Activated CD8-positive, alpha-beta memory T cell treated with anti-CD3 and anti-CD28 coated beads for 36 hours (primary cell): ENCODE data around the gene GSG1L. TPM values are rescaled to one million over a fixed set of nuclear protein-coding genes. Genes with fewer than 3 reads are reported as not detected.
"Not testable (repeated sequence)": the region's sequence is repeated elsewhere in the genome, so short reads cannot be mapped to it uniquely, and the experiment has no call there.

Experiments
- CTCF ChIA-PET: fragments of 350-600 bp; sonication (Branson Sonifier 250); formaldehyde crosslinking; loops from one replicate; lab custom pipeline; 2021; ENCODE audit warnings: antibody characterized with exemption; lab: Charles Lee
- POLR2A ChIA-PET: fragments of 350-600 bp; sonication (Branson Sonifier 250); formaldehyde crosslinking; loops from one replicate; lab custom pipeline; 2021; ENCODE audit warnings: antibody characterized with exemption; lab: Charles Lee
- total RNA-seq, 2 experiments: library from RNA; stranded (reverse); gene quantifications; one replicate each; pipeline ENCODE4 v1.2.3, GENCODE V29; 2021

Gene GSG1L
- total RNA-seq, 2 experiments from 2014 or later, result not detected

GRCh38 chr16:27892879-27893278 is 170.6 kb downstream of the GSG1L start:
- POLR2A ChIA-PET, result no interaction called here
- CTCF ChIA-PET, result interaction anchor here (0.7 kb wide), 1 partner anchor 281 kb away, joined by 3 read pairs; no protein-coding TSS in a partner anchor

GRCh38 chr16:27890866-27891265 is 172.6 kb downstream of the GSG1L start:
- ChIA-PET CTCF (no interaction called here), POLR2A (no interaction called here)

- CTCF ChIA-PET, result no interaction called here
These were observed 173.5 kb downstream of the GSG1L start for GRCh38 chr16:27890006-27890405.

GRCh38 chr16:27883576-27883975 is 179.9 kb downstream of the GSG1L start:
- ChIA-PET POLR2A (no interaction called here), CTCF (no interaction called here)

More at GRCh38 chr16:27890006-27890405, 173.5 kb downstream of the GSG1L start:
- POLR2A ChIA-PET, result no interaction called here

GRCh38 chr16:27880287-27880686 is 183.2 kb downstream of the GSG1L start:
- POLR2A ChIA-PET, result no interaction called here
- CTCF ChIA-PET, result no interaction called here

GRCh38 chr16:27879601-27880247 is 183.8 kb downstream of the GSG1L start:
- POLR2A ChIA-PET, result no interaction called here
- CTCF ChIA-PET, result no interaction called here

GRCh38 chr16:27872627-27873026 is 190.9 kb downstream of the GSG1L start:
- CTCF ChIA-PET, POLR2A ChIA-PET: not testable (repeated sequence)

- ChIA-PET POLR2A (no interaction called here), CTCF (no interaction called here)
These were observed 193.3 kb downstream of the GSG1L start for GRCh38 chr16:27870116-27870798.

- POLR2A ChIA-PET, result no interaction called here
- CTCF ChIA-PET, result no interaction called here
These were observed 194.1 kb downstream of the GSG1L start for GRCh38 chr16:27869411-27869810.

- POLR2A ChIA-PET, result no interaction called here
These were observed 195.3 kb downstream of the GSG1L start for GRCh38 chr16:27868180-27868579.

GRCh38 chr16:27867122-27868110 is 196.1 kb downstream of the GSG1L start:
- POLR2A ChIA-PET, result no interaction called here
- CTCF ChIA-PET, result no interaction called here

More at GRCh38 chr16:27868180-27868579, 195.3 kb downstream of the GSG1L start:
- CTCF ChIA-PET, result no interaction called here

GRCh38 chr16:27863377-27863776 is 200.1 kb downstream of the GSG1L start:
- ChIA-PET POLR2A (no interaction called here), CTCF (no interaction called here)

GRCh38 chr16:27862953-27863352 is 200.6 kb downstream of the GSG1L start:
- CTCF ChIA-PET, result no interaction called here
- POLR2A ChIA-PET, result no interaction called here

GRCh38 chr16:27860091-27860490 is 203.4 kb downstream of the GSG1L start:
- POLR2A ChIA-PET, result no interaction called here
- CTCF ChIA-PET, result no interaction called here

GRCh38 chr16:27859020-27859419 is 204.5 kb downstream of the GSG1L start:
- ChIA-PET POLR2A (interaction anchor here (0.7 kb wide), 1 partner anchor 139 kb away, joined by 3 read pairs; no protein-coding TSS in a partner anchor), CTCF (no interaction called here)

- ChIA-PET POLR2A (no interaction called here), CTCF (no interaction called here)
These were observed 209.9 kb downstream of the GSG1L start for GRCh38 chr16:27853651-27854050.

- ChIA-PET CTCF (no interaction called here), POLR2A (interaction anchor here (0.6 kb wide), 1 partner anchor 365 kb away, joined by 4 read pairs; no protein-coding TSS in a partner anchor)
These were observed 210.4 kb downstream of the GSG1L start for GRCh38 chr16:27853101-27853500.

GRCh38 chr16:27852681-27853080 is 210.8 kb downstream of the GSG1L start:
- CTCF ChIA-PET, result no interaction called here
- POLR2A ChIA-PET, result interaction anchor here (0.6 kb wide), 1 partner anchor 365 kb away, joined by 4 read pairs; no protein-coding TSS in a partner anchor

- POLR2A ChIA-PET, result no interaction called here
These were observed 211.4 kb downstream of the GSG1L start for GRCh38 chr16:27852116-27852515.

GRCh38 chr16:27851586-27851985 is 211.9 kb downstream of the GSG1L start:
- ChIA-PET CTCF (no interaction called here), POLR2A (no interaction called here)

More at GRCh38 chr16:27852116-27852515, 211.4 kb downstream of the GSG1L start:
- CTCF ChIA-PET, result interaction anchor here (0.5 kb wide), 1 partner anchor 90 kb away, joined by 4 read pairs; no protein-coding TSS in a partner anchor
